Activated CD8-positive, alpha-beta memory T cell treated with anti-CD3 and anti-CD28 coated beads, Interleukin-2, amount 50 U/mL, for 4 hours (primary cell): ENCODE measurements around the gene GATD1.

Source experiments
- DNase-seq: peaks from one replicate; pipeline ENCODE4 v3.0.0-alpha.2; 2020

Gene GATD1

DNA sequence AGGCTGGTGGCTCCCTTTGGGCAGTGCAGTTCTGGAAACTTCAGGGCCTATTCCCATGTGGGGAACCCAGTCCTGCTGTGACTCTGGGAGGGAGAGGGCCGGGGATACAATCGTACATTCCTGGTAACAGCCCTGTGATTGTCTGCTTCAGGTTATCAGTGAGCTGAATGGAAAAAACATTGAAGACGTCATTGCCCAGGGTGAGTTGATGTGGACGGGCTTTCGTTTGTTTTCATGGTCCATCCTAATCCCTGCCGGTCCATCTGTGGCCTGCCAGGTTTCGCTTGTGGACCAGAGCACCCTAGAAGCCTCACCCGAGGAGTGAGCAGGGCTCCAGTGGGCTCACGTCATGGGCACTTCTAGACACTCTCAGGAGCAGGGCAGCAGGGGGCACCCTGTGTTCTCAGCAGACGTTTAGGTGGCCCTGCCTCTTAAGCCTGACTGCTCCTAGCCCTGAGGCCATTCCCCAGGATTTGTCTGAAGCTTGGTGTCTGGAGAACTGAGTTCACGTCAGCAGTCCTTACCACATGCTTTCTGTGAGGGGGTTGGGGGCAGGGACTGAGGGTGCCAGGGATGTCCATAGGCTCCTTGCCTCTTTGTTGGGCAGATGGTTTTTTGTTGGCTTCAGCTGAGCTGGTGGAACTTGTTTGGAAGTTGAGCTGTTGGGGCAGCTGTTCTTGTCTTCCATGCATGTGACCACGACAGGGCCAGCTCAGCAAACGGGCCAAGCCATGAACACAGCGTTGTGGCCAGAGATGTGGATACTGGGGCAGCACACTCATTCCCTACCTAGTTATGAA, 34.4 kb upstream of the GATD1 start:
- DNase-seq = no peak

DNA sequence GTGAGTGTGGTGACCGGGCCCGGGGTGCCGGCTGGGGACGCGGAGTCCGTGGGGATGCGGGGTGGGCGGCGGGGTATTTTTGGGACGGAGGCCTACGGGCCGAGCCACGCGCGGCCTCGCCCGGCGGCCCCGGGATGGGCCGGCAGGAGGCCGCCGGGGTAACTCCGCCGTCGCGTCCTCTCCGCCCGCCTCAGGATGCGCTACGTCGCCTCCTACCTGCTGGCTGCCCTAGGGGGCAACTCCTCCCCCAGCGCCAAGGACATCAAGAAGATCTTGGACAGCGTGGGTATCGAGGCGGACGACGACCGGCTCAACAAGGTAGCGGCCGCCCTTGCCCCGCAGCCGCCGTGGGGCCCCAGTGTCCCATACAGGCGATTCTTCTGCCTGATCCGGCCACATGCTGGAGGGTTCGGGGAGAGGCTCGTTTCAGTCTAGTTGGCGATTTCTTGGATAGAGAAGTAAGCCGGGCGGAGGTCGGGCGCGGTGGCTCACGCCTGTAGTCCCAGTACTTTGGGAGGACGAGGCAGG, 32.8 kb upstream of the GATD1 start:
- DNase-seq = no peak

DNA sequence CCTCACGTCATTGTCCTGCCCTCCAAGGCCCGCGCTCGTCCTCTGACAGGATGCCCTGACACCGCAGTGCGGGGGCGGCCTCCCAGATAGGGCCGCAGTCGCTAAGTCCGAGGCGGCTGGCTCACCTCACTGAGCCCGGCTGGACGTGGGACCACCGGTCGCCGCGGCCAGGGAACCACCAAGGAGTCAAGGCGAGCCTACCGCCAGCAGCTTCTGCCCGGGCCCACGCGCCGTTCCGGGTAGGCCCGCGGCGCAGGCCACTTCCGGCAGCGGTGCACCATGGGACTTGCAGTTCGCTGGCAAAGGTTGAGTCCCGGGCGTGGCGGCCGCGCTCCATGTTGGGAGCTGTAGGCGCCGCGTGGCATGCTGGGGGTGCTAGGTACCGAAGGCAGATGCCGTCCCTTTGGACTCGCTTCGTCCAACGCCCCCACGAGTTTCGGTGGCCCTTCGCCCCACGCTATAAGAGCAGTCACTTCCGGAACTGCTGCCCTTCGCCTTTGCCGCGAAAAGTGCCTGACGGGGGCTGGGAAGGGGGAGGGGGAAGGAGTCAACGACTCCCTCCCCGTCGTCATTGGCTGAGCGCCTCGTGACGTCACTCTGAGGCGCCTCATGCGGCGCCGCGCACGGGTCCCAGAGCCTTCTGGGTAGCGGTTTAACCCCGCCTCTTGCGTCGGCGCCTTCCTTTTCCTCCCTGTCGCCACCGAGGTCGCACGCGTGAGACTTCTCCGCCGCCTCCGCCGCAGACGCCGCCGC, 32.2 kb upstream of the GATD1 start, which contains the start of gene RPLP2:
Gene RPLP2, plus strand, starts transcription at position 681 of the 753 bp plus-strand sequence. CDS start 268 bp downstream, outside the sequence.
- DNase-seq = peak; percentile 99

DNA sequence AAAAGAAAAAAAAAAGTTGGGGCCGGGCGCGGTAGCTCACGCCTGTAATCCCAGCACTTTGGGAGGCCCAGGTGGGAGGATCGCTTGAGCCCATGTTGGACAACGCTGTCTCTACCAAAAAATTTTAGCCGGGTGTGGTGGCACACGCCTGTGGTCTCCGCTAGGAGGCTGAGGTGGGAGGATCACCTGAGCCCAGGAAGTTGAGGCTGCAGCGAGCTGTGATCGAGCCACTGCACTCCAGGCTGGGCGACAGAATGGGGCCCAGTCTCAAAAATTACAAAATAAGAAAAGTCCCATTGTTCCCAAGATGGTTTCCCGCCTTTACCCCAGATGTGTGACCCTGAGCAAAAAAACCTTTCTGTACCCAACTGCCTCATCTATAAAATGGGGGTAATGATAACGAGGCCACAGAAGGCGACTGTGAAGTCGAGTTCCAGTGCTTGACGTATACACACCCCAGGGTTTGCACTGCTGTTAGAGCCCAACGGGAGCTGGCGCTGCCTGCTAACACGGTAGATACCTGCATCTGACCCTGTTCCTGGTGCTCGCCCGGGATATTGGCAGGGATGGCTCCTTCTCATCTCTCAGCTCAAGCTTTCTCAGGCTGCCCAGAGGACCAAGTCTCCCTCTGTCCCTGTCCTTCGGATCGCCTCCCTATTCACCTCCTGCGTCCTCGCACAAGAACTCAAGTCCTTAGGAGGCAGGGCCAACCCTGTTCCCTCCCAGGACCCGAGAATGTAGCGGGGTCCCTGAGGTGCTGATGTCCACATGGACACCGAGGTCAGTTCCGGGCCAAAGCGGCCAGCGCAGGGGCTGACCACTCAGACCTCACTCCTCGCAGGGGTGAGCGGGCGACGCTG, 31.4 kb upstream of the GATD1 start:
- DNase-seq = no peak

DNA sequence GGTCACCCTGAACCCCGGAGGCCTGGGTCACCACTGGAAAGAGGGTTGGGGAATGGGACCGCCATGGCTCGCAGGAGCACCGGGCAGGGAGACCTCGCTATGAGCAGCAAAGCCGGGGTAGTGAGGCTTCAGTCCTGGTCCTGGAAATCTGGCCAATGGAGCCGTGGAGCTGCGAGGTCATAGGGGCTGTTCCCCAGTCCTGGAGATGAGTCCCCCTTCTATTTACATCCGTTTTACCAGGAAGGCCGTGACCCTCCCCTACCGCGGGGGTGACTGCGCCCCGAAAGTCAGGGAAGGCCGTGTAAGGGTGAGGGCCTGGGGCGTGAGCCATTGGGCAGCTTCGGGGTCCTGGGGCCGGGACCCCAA, 27.3 kb upstream of the GATD1 start:
- no peak for DNase-seq

DNA sequence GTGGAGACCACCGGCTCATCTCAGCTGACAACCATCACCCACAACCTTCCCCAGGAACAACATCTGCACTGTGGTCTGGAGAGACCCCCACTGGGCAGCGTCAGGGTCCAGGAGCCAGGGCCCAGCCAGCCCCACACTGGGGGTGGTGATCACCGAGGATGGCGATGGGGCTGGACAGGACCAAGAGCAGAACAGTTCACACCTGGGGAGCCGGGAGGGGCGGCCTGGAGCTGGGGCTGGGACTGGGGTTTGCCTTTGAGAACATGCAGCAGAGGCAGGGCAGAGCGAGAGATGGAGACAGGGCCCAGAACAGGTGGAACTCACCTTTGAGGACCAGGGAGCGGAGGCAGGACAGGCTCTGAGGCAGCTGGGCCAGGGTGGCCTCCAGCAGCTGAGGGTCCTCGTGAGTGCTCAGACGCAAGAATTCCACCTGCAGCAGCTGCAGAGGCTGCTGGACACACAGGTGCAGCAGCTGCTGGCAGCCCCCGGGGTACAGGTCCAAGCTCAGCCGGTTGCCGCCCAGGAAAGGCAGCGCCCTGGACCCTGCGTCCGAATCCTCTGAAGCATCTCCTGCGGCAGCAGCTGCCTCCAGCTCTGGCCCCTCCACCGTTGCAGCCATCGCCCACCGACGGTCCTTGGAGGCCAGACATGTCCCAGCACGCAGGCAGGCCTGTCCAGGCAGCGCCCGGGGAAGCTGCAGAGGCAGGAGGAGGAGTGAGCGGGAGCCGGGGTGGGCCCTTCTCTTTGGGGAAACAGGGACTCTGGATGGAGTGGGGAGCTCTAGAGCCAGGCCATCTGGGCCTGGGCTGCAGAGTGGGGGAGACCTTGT, 26.7 kb upstream of the GATD1 start:
- DNase-seq = no peak

DNA sequence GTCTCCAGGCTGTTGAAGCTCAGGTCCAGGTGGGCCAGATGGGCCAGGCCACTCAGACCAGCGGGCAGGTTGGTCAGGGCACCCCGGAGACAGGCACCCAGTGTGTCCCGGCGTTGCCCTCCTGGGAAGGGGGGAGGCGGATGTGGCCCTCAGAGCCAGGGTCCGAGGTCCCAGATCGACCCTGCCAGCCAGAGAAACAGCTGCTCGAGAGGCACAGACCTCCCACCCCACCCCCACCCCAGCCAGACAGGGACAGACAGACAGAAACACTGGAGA, 26.1 kb upstream of the GATD1 start:
- no peak for DNase-seq

DNA sequence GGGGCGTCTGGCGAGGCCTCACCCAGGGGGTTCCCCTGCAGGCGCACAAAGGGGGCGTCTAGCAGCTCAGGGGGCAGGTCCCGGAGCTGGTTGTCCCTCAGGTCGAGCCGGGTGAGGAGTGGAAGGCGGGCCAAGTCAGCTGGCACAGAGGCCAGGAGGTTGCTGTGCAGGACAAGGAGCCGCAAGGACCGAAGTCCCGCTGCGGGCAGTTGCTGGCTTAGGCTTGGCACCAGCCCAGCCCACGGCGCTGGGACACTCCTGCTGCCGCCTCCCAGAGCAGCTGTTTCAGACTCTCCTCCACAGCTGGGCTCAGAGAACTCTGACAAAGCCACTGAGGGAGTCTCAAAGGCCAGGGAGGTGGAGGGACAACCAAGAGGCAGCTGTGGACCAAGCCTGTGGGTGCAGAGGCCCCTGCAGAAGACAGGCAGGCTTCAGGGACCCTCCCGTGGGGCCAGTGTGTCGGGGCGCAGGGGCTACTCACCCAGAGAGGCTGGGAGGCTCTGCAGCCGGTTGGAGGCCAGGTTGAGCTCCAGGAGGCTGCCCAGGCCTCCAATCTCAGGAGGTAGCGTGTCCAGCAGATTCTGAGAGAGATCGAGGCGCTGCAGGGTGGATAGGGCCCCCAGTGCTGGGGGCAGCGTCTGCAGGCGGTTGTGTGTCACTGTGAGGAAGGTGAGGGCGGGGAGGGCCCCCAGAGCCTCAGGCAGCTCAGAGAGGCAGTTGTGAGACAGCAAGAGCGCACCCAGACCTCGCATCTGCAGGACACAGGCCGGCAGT, 25.6 kb upstream of the GATD1 start:
- DNase-seq = no peak

DNA sequence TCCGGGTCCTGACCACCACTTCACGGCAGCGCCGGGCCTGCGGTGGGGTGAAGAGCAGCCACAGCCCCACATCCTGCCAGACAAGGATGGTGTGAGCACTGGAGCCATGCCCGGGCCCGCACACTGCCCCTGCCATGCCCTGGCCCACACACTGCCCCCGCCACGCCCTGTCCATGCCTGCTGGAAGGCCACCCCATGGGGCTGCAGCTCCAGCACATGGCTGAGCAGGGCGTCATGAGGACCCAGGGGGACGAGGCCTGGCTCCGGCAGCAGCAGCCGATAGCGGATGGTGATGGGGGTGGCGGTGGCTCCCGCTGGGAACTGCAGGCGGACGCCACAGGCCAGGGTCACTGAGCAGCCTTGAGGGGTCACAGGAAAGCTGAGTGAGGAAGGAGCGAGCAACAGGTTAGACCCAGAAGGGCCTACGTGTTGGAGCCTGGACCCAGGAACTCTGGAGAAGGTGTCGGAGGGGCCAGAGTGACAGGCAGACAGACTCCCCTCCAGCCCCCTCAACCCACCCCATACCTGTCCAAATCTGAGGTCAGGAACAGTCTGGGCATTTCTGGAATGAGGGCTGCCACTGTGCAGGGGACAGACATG, 24.8 kb upstream of the GATD1 start:
- no peak for DNase-seq

DNA sequence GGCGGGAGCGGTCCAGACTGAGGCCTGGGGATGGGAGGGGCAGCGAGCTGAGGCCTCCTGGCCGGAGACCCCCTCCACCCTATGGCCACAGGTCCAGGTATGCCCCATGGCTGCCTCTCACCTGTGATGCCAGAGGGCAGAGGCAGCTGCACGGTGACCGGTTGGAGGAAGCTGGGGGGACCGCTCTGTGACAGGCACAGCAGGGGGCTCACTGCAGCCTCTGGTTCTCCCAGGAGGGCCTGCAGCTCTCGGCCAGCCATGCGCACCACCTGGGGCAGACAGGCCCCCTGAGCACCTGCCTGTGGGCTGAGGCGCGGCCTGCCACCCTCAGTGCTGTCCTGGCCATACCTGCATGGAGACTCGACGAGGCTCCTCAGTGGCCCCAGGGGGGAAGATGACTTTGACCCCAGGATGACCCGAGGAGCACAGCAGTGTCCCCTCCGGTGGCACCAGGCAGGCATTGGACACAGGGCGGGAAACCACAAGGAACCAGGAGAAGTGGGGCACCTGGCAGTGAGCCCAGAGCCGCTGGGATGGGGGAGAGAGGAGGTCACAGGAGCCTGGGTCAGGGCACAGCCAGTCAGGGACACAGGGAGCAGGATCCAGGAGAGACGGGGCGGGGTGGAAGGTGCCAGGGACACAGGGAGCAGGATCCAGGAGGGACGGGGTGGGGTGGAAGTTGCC, 24.0 kb upstream of the GATD1 start:
- DNase-seq = no peak

DNA sequence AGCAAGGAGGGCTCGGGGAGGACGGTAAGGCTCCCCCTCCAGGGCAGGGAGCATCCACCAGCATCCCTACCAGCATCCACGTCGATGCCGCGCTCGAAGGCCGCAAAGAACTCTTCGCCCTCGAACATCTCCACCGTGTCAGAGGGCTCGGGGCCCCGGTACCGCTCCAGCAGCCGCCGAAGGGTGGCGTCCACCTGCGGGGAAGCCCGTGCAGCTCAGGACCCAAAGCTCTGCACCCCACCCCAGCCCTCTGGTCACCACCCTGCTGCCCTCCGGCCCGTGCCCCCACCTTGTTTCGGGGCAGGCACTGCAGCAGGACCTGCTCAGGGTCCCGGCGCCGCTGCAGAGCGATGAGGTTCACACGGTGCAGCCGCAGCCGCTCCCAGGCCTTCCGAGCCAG, 23.2 kb upstream of the GATD1 start:
- no peak for DNase-seq

DNA sequence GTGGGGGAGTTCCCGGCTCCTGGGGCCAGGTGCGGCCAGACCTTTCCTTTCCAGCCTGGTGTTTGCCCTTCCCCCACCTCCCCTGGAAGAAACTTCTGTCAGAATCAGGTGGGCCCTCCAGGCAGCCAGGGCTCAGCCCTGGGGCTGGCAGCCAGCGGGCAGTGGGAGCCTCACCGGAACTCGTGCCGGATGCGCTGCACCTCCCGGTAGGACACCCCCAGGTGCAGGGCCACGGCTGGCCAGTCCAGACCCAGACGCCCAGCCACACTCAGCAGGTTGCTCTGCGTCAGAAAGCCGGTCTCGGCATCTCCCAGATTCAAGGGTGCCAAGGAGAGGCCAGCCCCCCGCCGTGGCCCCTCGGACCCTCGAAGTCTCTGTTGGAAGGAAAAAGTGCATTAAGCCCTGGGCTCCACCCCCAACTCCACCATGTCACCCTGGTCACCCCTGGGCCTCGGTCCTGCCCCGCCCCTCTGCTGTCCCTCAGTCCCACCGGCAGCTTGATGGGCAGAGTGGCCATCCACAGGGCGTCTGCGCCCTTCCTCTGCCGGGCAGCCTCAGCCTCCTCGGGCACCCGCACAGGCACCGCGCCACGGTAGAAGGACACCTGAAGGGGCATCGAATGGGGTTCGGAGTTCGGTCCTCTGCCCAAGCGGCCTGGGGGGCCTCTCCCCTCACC, 22.5 kb upstream of the GATD1 start:
- DNase-seq = no peak

DNA sequence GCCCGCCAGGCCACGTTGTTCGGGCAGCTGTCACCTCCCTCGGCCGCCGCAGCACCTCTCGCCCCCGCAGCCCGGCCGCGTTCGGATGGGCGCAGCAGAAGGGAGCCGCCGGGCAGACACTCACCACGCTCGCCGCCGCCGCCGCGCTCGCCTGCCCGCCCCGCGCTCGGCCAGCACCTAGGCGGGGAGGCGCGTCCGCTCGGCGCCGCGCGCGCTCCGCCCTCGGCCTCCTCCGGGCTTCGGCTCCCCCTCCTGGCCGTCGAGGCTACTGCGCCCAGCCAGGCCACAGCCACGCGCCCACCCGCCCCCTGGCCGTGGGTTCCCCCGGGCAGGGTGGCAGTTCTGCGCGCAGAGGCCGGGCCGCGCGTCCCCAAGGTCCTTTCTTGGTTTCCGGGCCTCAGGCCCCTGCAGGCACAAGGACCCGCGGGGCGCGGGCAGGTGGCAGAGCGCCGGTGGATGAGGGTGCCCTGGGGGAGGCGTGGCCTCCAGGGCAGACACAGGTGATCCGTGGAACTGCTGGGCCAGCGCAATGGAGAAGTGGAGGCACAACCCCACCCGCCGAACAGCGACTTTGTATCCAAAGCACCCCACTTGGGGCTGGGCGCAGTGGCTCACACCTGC, 20.9 kb upstream of the GATD1 start, which contains the start of gene SLC25A22:
Gene SLC25A22, minus strand, starts transcription at position 189 of the 621 bp plus-strand sequence. CDS start 3,275 bp downstream, outside the sequence.
- DNase-seq = peak; percentile 87

DNA sequence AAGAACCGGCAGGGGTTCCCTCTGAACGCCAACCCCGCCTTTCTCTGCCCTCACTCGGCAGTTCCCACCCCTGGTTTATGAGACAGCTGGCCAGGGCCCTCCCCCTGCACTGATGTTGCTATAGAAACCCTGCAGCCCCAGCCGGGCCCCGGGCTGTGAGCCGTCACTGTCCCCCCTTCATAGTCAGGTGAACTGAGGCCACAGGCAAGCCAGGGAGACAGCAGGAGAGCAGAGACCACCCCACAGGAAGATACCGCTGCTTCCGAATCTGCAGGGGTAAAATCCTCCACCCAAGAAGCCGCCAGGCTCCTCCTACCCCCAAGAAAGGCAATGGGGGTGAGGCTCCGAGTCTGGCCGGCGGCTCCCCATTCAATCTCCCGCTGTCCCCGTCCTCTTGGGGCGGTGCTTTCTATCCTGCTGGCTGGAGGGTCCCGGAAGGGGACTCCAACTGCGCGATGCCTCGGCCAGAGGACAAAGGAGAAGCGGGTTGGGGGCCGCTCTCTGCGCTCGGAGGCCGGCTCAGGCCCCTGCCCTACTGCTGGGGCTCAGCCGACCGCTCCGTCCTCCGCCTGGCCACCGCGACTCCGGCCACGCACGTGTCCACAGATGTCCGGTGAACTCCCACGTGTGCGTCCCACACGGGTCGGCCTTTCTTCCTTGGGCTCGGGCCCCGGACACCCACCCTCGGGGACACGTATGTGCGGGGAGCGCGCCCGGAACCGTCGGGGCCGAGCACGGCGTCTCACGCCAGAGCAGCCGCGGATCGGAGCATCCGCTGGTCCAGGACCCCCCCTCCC, 20.2 kb upstream of the GATD1 start:
- DNase-seq = peak; percentile 75

DNA sequence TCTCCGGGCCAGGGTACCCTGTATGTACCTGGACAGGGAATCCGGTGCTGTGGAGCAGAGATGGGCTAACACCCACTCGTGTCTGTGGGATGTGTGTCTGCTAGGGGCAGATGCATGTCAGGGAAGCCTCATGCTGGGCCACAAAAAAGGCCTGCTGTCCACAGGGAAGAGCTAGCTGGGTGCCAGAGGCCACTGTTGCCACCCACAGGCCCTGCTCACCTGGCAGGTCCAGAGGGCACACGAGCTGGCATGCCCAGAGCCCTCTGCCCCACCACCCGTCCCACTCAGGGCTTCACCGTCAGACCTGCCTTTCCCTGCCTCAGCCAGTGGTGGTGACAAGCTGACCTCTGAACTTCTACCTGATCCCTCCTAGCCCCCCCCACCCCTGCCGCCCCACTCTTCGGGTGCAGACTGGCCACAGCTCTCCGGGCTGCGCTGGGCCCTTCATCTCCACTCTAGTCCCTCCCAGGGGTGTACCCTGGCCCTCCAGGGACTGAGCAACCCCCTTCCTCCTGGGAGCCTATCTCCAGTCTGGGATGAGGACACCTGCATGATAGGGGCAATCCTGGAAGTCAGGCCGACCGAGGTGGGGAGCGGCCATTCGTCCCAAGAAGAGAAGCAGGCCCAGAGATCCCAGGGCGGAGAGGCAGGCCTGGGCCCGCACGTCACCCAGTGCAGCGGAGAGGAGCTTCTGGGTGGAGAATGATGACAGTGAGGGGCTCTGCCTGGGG, 19.4 kb upstream of the GATD1 start:
- no peak for DNase-seq

DNA sequence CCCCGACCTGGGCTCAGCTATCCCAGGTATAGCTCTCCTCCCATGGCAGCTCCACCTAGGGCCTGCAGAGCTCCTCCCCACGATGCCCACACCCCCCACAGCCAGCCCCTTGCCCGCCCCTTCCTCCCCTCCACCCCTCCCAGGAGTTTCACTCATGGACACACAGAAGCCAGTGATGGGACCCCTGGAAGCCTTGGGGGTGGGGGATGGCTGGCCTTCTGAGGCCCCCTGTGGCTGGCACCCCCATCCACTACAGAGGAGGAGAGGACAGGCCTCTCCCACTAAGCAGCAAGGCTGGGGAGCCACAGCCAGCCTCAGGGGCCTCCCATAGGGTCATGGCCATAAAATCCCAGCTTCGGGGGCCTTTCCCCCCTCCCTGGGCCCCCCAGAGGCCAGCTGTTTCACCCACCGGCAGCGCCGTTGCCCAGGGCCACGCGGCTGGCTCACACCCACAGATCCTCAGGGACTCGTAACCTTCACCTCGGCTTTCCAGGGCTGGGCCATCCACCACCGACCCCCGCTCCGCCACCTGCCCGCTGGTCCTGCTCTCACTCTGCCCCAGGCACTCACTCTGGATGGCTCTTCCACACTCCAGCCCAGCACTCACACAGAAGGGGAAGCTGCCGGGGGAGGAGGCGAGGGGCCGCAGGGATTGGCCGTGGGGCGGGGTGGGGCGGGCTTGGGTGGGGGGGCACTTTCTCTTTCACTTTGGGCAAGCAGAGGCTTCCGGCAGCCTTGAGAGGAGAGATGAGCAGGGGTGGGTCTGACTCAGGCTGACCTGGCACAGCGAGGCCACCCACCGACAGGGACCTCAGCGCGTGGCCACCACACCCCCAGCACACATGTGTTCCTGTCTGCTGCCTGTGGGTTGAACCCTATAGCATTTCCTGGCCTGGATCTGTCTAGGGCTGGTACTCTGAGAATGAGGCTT, 18.6 kb upstream of the GATD1 start:
- DNase-seq = peak; percentile 77
